CD14-positive monocyte (primary cell): ENCODE results near the gene TMEM94. TPM values are rescaled to one million over a fixed set of nuclear protein-coding genes. Genes with fewer than 3 reads are reported as not detected.
A peak's percentile ranks its signal among the peaks of the same experiment; 100 is the strongest.
"Not testable (repeated sequence)": the region's sequence is repeated elsewhere in the genome, so short reads cannot be mapped to it uniquely, and the experiment has no call there.

ENCODE experiments used
- DNase-seq, 3 donors: peaks; one replicate each; pipeline ENCODE4 v3.0.0-alpha.2; 2011 to 2022
- H2AFZ ChIP-seq: 2 replicates; pipeline ENCODE4 v1.6.0; 2012; ENCODE audit warnings: mild to moderate bottlenecking, low read depth, low read length, inconsistent platforms; ENCODE audit not compliant: insufficient read depth, poor library complexity, severe bottlenecking
- H3K27ac ChIP-seq, 2 donors: 1 replicate in 1 of 2; 2 replicates in 1 of 2; pipeline ENCODE4 v1.5.1; 2012 to 2013; ENCODE audit warnings: low read length in 2 of 2, control low read depth in 1 of 2, inconsistent platforms in 1 of 2, low read depth in 1 of 2, mild to moderate bottlenecking in 1 of 2
- H3K27me3 ChIP-seq, 2 donors: one replicate each; pipeline versions ENCODE4 v1.6.0 to v1.6.1; 2011 to 2013; ENCODE audit warnings: low read length in 2 of 2; ENCODE audit not compliant: control insufficient read depth in 2 of 2, insufficient read depth in 2 of 2
- H3K36me3 ChIP-seq, 2 donors: replicated peaks in 1 of 2; 1 replicate in 1 of 2; 2 replicates in 1 of 2; pipeline versions ENCODE4 v1.5.1 to v1.6.1; 2012 to 2013; ENCODE audit warnings: low read length in 2 of 2, control low read depth in 1 of 2, inconsistent platforms in 1 of 2, mild to moderate bottlenecking in 1 of 2; ENCODE audit not compliant: insufficient read depth in 2 of 2, control insufficient read depth in 1 of 2
- H3K4me1 ChIP-seq, 2 donors: 1 replicate in 1 of 2; 2 replicates in 1 of 2; pipeline versions ENCODE4 v1.5.1 to v1.6.1; 2012 to 2013; ENCODE audit warnings: low read length in 2 of 2, control low read depth in 1 of 2, inconsistent platforms in 1 of 2, mild to moderate bottlenecking in 1 of 2, moderate library complexity in 1 of 2; ENCODE audit not compliant: insufficient read depth in 2 of 2, control insufficient read depth in 1 of 2
- H3K4me2 ChIP-seq: replicated peaks from 2 replicates; pipeline ENCODE3; 2012; ENCODE audit warnings: low read length, moderate library complexity, mild to moderate bottlenecking; ENCODE audit not compliant: poor library complexity, severe bottlenecking; ENCODE audit errors: extremely low read depth
- H3K4me3 ChIP-seq, 3 experiments: fragments of 200-600 bp in 1 of 3; sonication (generic) in 1 of 3; replicated peaks in 1 of 3; 1 replicate in 2 of 3; 2 replicates in 1 of 3; pipeline ENCODE4 v1.5.1; 2011 to 2013; ENCODE audit warnings: low read length in 3 of 3, mild to moderate bottlenecking in 3 of 3, control low read depth in 2 of 3, low read depth in 2 of 3, inconsistent platforms in 1 of 3, moderate library complexity in 1 of 3
- H3K79me2 ChIP-seq: 2 replicates; pipeline ENCODE4 v1.6.0; 2012; ENCODE audit warnings: mild to moderate bottlenecking, control low read depth, inconsistent platforms, low read length, moderate library complexity; ENCODE audit not compliant: insufficient read depth
- H3K9ac ChIP-seq: 2 replicates; pipeline ENCODE4 v1.6.0; 2017; ENCODE audit warnings: low read length, mild to moderate bottlenecking; ENCODE audit not compliant: insufficient read depth, poor library complexity, severe bottlenecking
- H3K9me3 ChIP-seq, 2 donors: replicated peaks in 1 of 2; 1 replicate in 1 of 2; 2 replicates in 1 of 2; pipeline versions ENCODE4 v1.5.1 to v1.6.1; 2012 to 2013; ENCODE audit warnings: low read length in 2 of 2, control low read depth in 1 of 2; ENCODE audit not compliant: control insufficient read depth in 1 of 2, insufficient read depth in 1 of 2
- H4K20me1 ChIP-seq: 2 replicates; pipeline ENCODE4 v1.6.0; 2012; ENCODE audit warnings: mild to moderate bottlenecking, low read length, control low read depth, moderate library complexity; ENCODE audit not compliant: insufficient read depth
- H3K27ac Mint-ChIP-seq, 7 donors: one replicate each; pipeline ENCODE4 v1.8.0; 2020; ENCODE audit warnings: mild to moderate bottlenecking in 7 of 7, mixed read lengths in 7 of 7, moderate library complexity in 6 of 7, inconsistent platforms in 2 of 7
- H3K27me3 Mint-ChIP-seq, 3 donors: one replicate each; pipeline ENCODE4 v1.8.0; 2021 to 2022; ENCODE audit warnings: low read depth in 3 of 3, mild to moderate bottlenecking in 3 of 3, mixed read lengths in 3 of 3, moderate library complexity in 3 of 3, inconsistent platforms in 1 of 3
- H3K36me3 Mint-ChIP-seq, 2 donors: one replicate each; pipeline ENCODE4 v1.8.0; 2020; ENCODE audit warnings: mixed read lengths in 2 of 2, inconsistent platforms in 1 of 2, mild to moderate bottlenecking in 1 of 2
- H3K4me1 Mint-ChIP-seq: one replicate; pipeline ENCODE4 v1.8.0; 2020; ENCODE audit warnings: mild to moderate bottlenecking, mixed read lengths
- H3K4me3 Mint-ChIP-seq, 2 donors: one replicate each; pipeline ENCODE4 v1.8.0; 2020; ENCODE audit warnings: mild to moderate bottlenecking in 2 of 2, mixed read lengths in 2 of 2, moderate library complexity in 1 of 2
- H3K9me3 Mint-ChIP-seq, 7 donors: one replicate each; pipeline ENCODE4 v1.8.0; 2020 to 2022; ENCODE audit warnings: mixed read lengths in 7 of 7, mild to moderate bottlenecking in 6 of 7, moderate library complexity in 6 of 7, inconsistent platforms in 2 of 7
- CTCF ChIP-seq: fragments of 200-600 bp; IDR thresholded peaks from one replicate; pipeline ENCODE4 v1.8.0; 2022; ENCODE audit warnings: antibody characterized with exemption, mild to moderate bottlenecking
- WGBS: methylation state at CpG from one replicate; pipeline ENCODE4 v1.1.5; 2013; ENCODE audit warnings: missing lambda C conversion rate; ENCODE audit not compliant: insufficient coverage; 5-methylcytosine and 5-hydroxymethylcytosine counted together
- intact Hi-C, 2 donors: fragments of 100-400 bp; cut with micrococcal nuclease; formaldehyde crosslinking; loops; one replicate each; pipeline versions ENCODE4 v1.15.0 to v1.15.1; 2023
- polyA plus RNA-seq, 3 donors: library from polyadenylated mRNA; depleted of rRNA in 1 of 3; unstranded in 2 of 3; stranded (reverse) in 1 of 3; fragments of 300-500 nt in 2 of 3; fragments of >200 nt in 1 of 3; fragmentation: Illumina TruSeq in 2 of 3; gene quantifications; 1 replicate in 2 of 3; 2 replicates in 1 of 3; pipeline ENCODE4 v1.2.3, GENCODE V29; 2012 to 2021

TMEM94 gene
- polyA plus RNA-seq, 3 donors = 7.2 to 129 (median 8.4) TPM

- H3K9me3 Mint-ChIP-seq = peaks cover 0 to 5% (median 0%) of the 10 kb centered on the region in 7 donors
- Histone ChIP-seq H3K4me1 (no peaks in the 10 kb centered on the region), H3K4me3 (no peak overlapping the region), H3K9me3 (no peaks in the 10 kb centered on the region), H3K27me3 (no peaks in the 10 kb centered on the region), H3K4me2 (no peak overlapping the region), H3K27ac (no peak overlapping the region), H2AFZ (no peak overlapping the region), H3K79me2 (no peaks in the 10 kb centered on the region), H3K9ac (no peak overlapping the region), H4K20me1 (no peaks in the 10 kb centered on the region), H3K36me3 (no peaks in the 10 kb centered on the region)
- peaks cover 0 to 5% (median 3%) of the 10 kb centered on the region in 3 donors for H3K27me3 Mint-ChIP-seq
- H3K27ac Mint-ChIP-seq = peak overlapping the region in 1 of 7 donors; percentile 42
- no peak overlapping the region for H3K4me3 Mint-ChIP-seq
- no peak for TF ChIP-seq CTCF
- no peaks in the 10 kb centered on the region for H3K4me1 Mint-ChIP-seq
- no peak for DNase-seq
- 100% methylated on average over 2 of the region's 3 CpGs for WGBS
- intact Hi-C loops = no loop called here
- H3K36me3 Mint-ChIP-seq = no peaks in the 10 kb centered on the region
Observed at GRCh38 chr17:75445296-75445695, 11.1 kb upstream of the TMEM94 start.

GRCh38 chr17:75445896-75446295 is 10.5 kb upstream of the TMEM94 start:
- H3K9ac ChIP-seq, H3K4me3 ChIP-seq, H3K36me3 Mint-ChIP-seq, H3K4me1 Mint-ChIP-seq, H3K36me3 ChIP-seq, intact Hi-C loops, H3K9me3 Mint-ChIP-seq, H3K4me1 ChIP-seq, H3K79me2 ChIP-seq, H3K27ac Mint-ChIP-seq, H3K27me3 Mint-ChIP-seq, H3K27me3 ChIP-seq, H3K4me2 ChIP-seq, H3K4me3 Mint-ChIP-seq, H2AFZ ChIP-seq, DNase-seq, H3K27ac ChIP-seq, H4K20me1 ChIP-seq, H3K9me3 ChIP-seq: not testable (repeated sequence)
- WGBS = 80% methylated on average over 1 of the region's 6 CpGs
